Measurements from ENCODE around the gene GPR39.
"Not testable (repeated sequence)": the region's sequence is repeated elsewhere in the genome, so short reads cannot be mapped to it uniquely, and the experiment has no call there.

The GPR39 gene

GRCh38 chr2:132537061-132537460, 120.5 kb downstream of the GPR39 start:
- not testable (repeated sequence) for H3K27ac Mint-ChIP-seq; ATAC-seq; H3K36me3 Mint-ChIP-seq (ENCODE audit: low read depth); DNase-seq; H3K27me3 Mint-ChIP-seq; H3K4me1 Mint-ChIP-seq; H3K4me3 Mint-ChIP-seq
- peaks cover 11% of the 10 kb centered on the region for H3K9me3 Mint-ChIP-seq

- Mint-ChIP-seq H3K36me3 (ENCODE audit: low read depth) (no peaks in the 10 kb centered on the region), H3K4me3 (no peak overlapping the region), H3K4me1 (no peaks in the 10 kb centered on the region), H3K27ac (no peak overlapping the region), H3K9me3 (peaks cover 17% of the 10 kb centered on the region), H3K27me3 (peaks cover 3% of the 10 kb centered on the region)
- no peak for ATAC-seq
- no peak for DNase-seq
Observed at GRCh38 chr2:132538331-132538855, 121.8 kb downstream of the GPR39 start.

- H3K4me1 Mint-ChIP-seq = no peaks in the 10 kb centered on the region
- ATAC-seq = no peak
- H3K9me3 Mint-ChIP-seq = peaks cover 19% of the 10 kb centered on the region
- no peaks in the 10 kb centered on the region for H3K36me3 Mint-ChIP-seq (ENCODE audit: low read depth)
- no peak overlapping the region for H3K27ac Mint-ChIP-seq
- H3K27me3 Mint-ChIP-seq = peaks cover 3% of the 10 kb centered on the region
- no peak for DNase-seq
- no peak overlapping the region for H3K4me3 Mint-ChIP-seq
Observed at GRCh38 chr2:132540166-132540565, 123.6 kb downstream of the GPR39 start.

- Mint-ChIP-seq H3K9me3 (peaks cover 8% of the 10 kb centered on the region), H3K4me3 (no peak overlapping the region), H3K4me1 (no peaks in the 10 kb centered on the region), H3K27me3 (peaks cover 5% of the 10 kb centered on the region), H3K27ac (no peak overlapping the region), H3K36me3 (ENCODE audit: low read depth) (no peaks in the 10 kb centered on the region)
- DNase-seq (no peak), ATAC-seq (no peak)
Observed at GRCh38 chr2:132542953-132543569, 126.5 kb downstream of the GPR39 start.

GRCh38 chr2:132544006-132544630, 127.5 kb downstream of the GPR39 start:
- Mint-ChIP-seq H3K4me1 (no peaks in the 10 kb centered on the region), H3K4me3 (no peak overlapping the region), H3K9me3 (peaks cover 8% of the 10 kb centered on the region), H3K27ac (no peak overlapping the region), H3K27me3 (peaks cover 5% of the 10 kb centered on the region), H3K36me3 (ENCODE audit: low read depth) (no peaks in the 10 kb centered on the region)
- ATAC-seq (no peak), DNase-seq (no peak)

- H3K9me3 Mint-ChIP-seq = peaks cover 8% of the 10 kb centered on the region
- no peak overlapping the region for H3K4me3 Mint-ChIP-seq
- H3K36me3 Mint-ChIP-seq (ENCODE audit: low read depth) = no peaks in the 10 kb centered on the region
- H3K4me1 Mint-ChIP-seq = no peaks in the 10 kb centered on the region
- no peak overlapping the region for H3K27ac Mint-ChIP-seq
- DNase-seq = peak; percentile 54
- peaks cover 2% of the 10 kb centered on the region for H3K27me3 Mint-ChIP-seq
- ATAC-seq = no peak
Observed at GRCh38 chr2:132547090-132547687, 130.6 kb downstream of the GPR39 start.

- no peak for ATAC-seq
- H3K4me3 Mint-ChIP-seq = no peak overlapping the region
Observed at GRCh38 chr2:132549935-132550670, 133.5 kb downstream of the GPR39 start.

GRCh38 chr2:132550946-132551345, 134.3 kb downstream of the GPR39 start:
- Mint-ChIP-seq H3K4me1 (no peaks in the 10 kb centered on the region), H3K9me3 (no peaks in the 10 kb centered on the region)
- DNase-seq = no peak

More at GRCh38 chr2:132549935-132550670, 133.5 kb downstream of the GPR39 start:
- no peak overlapping the region for H3K27ac Mint-ChIP-seq
- H3K9me3 Mint-ChIP-seq = no peaks in the 10 kb centered on the region
- no peaks in the 10 kb centered on the region for H3K4me1 Mint-ChIP-seq
- H3K27me3 Mint-ChIP-seq = peaks cover 2% of the 10 kb centered on the region
- H3K36me3 Mint-ChIP-seq (ENCODE audit: low read depth) = no peaks in the 10 kb centered on the region
- no peak for DNase-seq

GRCh38 chr2:132557694-132558093, 141.1 kb downstream of the GPR39 start:
- ATAC-seq (no peak), DNase-seq (no peak)
- H3K4me3 Mint-ChIP-seq = no peak overlapping the region
- H3K27ac Mint-ChIP-seq = no peak overlapping the region
- H3K27me3 Mint-ChIP-seq = no peaks in the 10 kb centered on the region
- no peaks in the 10 kb centered on the region for H3K4me1 Mint-ChIP-seq
- peaks cover 4% of the 10 kb centered on the region for H3K9me3 Mint-ChIP-seq
- no peaks in the 10 kb centered on the region for H3K36me3 Mint-ChIP-seq (ENCODE audit: low read depth)

More at GRCh38 chr2:132550946-132551345, 134.3 kb downstream of the GPR39 start:
- ATAC-seq = no peak
- no peaks in the 10 kb centered on the region for H3K36me3 Mint-ChIP-seq (ENCODE audit: low read depth)
- H3K27ac Mint-ChIP-seq = no peak overlapping the region
- no peak overlapping the region for H3K4me3 Mint-ChIP-seq
- H3K27me3 Mint-ChIP-seq = peaks cover 2% of the 10 kb centered on the region

- no peak for DNase-seq
- Mint-ChIP-seq H3K27ac (no peak overlapping the region), H3K27me3 (no peaks in the 10 kb centered on the region), H3K4me3 (no peak overlapping the region), H3K9me3 (peaks cover 4% of the 10 kb centered on the region), H3K4me1 (no peaks in the 10 kb centered on the region), H3K36me3 (ENCODE audit: low read depth) (no peaks in the 10 kb centered on the region)
- ATAC-seq = no peak
Observed at GRCh38 chr2:132559326-132559725, 142.7 kb downstream of the GPR39 start.

GRCh38 chr2:132559921-132560320, 143.3 kb downstream of the GPR39 start:
- Mint-ChIP-seq H3K9me3 (peaks cover 4% of the 10 kb centered on the region), H3K4me1 (no peaks in the 10 kb centered on the region), H3K4me3 (no peak overlapping the region), H3K27ac (no peak overlapping the region), H3K36me3 (ENCODE audit: low read depth) (no peaks in the 10 kb centered on the region), H3K27me3 (no peaks in the 10 kb centered on the region)
- no peak for DNase-seq
- ATAC-seq = no peak

- Mint-ChIP-seq H3K27me3 (no peaks in the 10 kb centered on the region), H3K9me3 (peaks cover 4% of the 10 kb centered on the region), H3K27ac (no peak overlapping the region), H3K36me3 (ENCODE audit: low read depth) (no peaks in the 10 kb centered on the region), H3K4me3 (no peak overlapping the region), H3K4me1 (no peaks in the 10 kb centered on the region)
- DNase-seq = no peak
- no peak for ATAC-seq
Observed at GRCh38 chr2:132560562-132560961, 144.0 kb downstream of the GPR39 start.

- H3K9me3 Mint-ChIP-seq = peaks cover 4% of the 10 kb centered on the region
Observed at GRCh38 chr2:132562245-132562644, 145.6 kb downstream of the GPR39 start.

GRCh38 chr2:132564065-132564464, 147.5 kb downstream of the GPR39 start:
- H3K9me3 Mint-ChIP-seq = peaks cover 9% of the 10 kb centered on the region
- no peaks in the 10 kb centered on the region for H3K4me1 Mint-ChIP-seq
- no peak for ATAC-seq
- no peak for DNase-seq
- H3K4me3 Mint-ChIP-seq = no peak overlapping the region
- H3K27ac Mint-ChIP-seq = no peak overlapping the region
- no peaks in the 10 kb centered on the region for H3K36me3 Mint-ChIP-seq (ENCODE audit: low read depth)
- H3K27me3 Mint-ChIP-seq = no peaks in the 10 kb centered on the region

More at GRCh38 chr2:132562245-132562644, 145.6 kb downstream of the GPR39 start:
- no peaks in the 10 kb centered on the region for H3K27me3 Mint-ChIP-seq
- H3K36me3 Mint-ChIP-seq (ENCODE audit: low read depth) = no peaks in the 10 kb centered on the region
- H3K4me3 Mint-ChIP-seq = no peak overlapping the region
- no peak overlapping the region for H3K27ac Mint-ChIP-seq
- ATAC-seq (no peak), DNase-seq (no peak)
- H3K4me1 Mint-ChIP-seq = no peaks in the 10 kb centered on the region

All from activated naive CD8-positive, alpha-beta T cell treated with anti-CD3 and anti-CD28 coated beads, Interleukin-2, amount 50 U/mL, for 24 hours (primary cell).